Activated CD8-positive, alpha-beta memory T cell treated with anti-CD3 and anti-CD28 coated beads for 4 hours (primary cell): Measurements from ENCODE around the gene PLEKHA5.
"Not testable (repeated sequence)": the region's sequence is repeated elsewhere in the genome, so short reads cannot be mapped to it uniquely, and the experiment has no call there.

Experiments used
- DNase-seq, 2 donors: peaks; one replicate each; pipeline ENCODE4 v3.0.0-alpha.2; 2020; ENCODE audit warnings: low read depth in 2 of 2

The PLEKHA5 gene

DNA sequence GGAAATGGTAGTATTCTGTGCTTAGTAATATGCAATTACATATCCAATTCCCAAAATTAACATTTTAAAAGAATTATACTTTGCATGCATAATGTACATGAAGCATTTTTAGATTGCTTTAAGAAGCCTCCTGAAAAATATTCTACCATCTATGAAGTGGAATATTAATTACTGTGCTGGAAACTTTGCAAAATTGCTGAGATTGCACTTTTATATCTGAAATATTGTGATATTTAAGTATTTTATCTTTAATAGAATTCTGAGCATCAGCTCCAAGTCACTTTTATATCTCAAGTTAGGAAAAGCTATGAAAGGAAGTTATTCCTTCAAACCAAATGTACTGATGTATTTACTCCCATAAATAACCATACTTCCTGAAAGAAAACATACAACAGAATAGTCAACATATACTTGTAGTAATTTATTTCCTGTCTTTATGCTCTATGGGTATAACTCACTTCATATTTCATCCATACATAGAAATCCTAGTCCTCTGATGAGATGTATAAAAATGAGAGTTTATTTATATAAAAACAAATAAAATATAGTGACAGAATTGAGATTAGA is 152.7 kb downstream of the PLEKHA5 start:
- no peak for DNase-seq

DNA sequence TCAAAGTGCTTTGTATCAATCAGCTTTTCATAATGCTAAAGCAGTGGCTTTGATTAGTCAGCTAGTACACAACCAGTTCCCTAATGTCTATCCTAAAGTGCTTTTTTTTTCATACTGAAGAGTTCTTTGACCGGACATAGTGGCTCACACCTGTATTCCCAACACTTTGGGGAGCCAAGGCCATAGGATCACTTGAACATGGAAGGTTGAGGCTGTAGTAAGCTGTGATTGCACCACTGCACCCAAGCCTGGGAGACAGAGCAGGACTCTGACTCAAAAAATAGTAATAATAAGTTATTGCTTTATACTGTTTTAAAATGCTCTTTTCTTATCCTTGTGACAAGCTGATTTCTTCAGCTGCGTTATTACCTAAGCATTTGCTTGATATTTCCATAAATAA is 155.1 kb downstream of the PLEKHA5 start:
- no peak for DNase-seq

GRCh38 chr12:19285793-19286448 is 156.4 kb downstream of the PLEKHA5 start:
- DNase-seq = no peak

DNA sequence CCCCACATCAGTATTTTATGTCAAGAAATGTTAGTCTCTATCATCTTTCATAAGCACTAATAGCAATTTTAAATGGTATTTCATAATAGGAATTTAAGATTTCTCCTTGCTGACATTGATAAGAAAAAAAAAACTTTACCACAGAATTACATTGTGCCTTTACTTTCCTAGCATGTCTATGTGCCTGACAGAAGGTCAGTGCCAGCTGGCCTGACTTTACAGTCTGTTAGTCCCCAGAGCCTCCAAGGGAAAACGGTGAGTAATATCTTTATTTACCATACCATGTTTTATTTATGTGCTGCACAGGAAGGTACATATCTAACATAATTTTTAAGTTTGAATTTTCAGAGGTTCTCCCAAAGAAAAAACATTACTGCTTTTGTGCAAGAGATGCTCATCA is 157.8 kb downstream of the PLEKHA5 start:
- no peak for DNase-seq

DNA sequence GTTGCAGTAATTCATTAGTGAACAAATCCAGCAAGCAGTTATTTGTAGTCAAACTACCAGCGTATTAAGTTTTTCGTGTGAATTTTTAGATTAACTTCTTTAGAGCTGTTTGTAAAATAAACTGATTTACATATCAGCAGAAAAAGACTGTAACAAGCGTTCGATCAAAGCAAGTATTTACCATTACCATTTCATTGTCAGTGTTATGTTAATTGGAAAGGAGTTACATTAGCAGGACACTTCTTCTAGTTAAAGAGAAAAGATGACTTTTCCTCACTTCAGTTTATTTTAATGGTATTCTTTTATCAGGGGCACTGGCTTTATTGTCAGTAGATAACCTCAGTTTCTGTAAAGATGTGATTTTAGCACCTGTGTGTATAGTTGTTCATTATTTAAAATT is 158.6 kb downstream of the PLEKHA5 start:
- no peak for DNase-seq

- DNase-seq = no peak
These were observed 159.2 kb downstream of the PLEKHA5 start for GRCh38 chr12:19288603-19289244.

GRCh38 chr12:19298836-19299605 is 169.5 kb downstream of the PLEKHA5 start:
- DNase-seq = no peak

- no peak for DNase-seq
These were observed 170.2 kb downstream of the PLEKHA5 start for GRCh38 chr12:19299765-19300164.

GRCh38 chr12:19301223-19301622 is 171.7 kb downstream of the PLEKHA5 start:
- DNase-seq = no peak

DNA sequence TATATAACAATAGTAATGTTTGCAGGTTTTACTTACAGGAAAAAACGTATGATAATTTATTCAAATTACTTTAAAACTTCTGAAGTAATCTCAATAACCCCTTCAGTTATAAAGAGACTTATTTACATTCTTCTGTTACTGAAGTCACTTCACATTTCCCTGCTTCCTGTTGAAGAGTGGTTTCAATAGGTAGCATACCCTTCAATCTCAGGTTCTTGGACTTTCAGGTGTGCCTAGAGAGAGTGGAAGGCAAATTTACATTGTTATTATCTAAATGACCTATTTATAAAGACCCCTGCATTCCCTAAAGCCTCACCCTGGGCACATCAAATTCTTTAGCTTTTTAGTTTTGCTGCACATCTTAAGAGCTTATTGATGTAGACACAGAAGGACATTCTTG is 172.2 kb downstream of the PLEKHA5 start:
- no peak for DNase-seq

GRCh38 chr12:19302100-19302640 is 172.6 kb downstream of the PLEKHA5 start:
- DNase-seq = no peak

- DNase-seq = no peak
These were observed 174.0 kb downstream of the PLEKHA5 start for GRCh38 chr12:19303496-19303895.

DNA sequence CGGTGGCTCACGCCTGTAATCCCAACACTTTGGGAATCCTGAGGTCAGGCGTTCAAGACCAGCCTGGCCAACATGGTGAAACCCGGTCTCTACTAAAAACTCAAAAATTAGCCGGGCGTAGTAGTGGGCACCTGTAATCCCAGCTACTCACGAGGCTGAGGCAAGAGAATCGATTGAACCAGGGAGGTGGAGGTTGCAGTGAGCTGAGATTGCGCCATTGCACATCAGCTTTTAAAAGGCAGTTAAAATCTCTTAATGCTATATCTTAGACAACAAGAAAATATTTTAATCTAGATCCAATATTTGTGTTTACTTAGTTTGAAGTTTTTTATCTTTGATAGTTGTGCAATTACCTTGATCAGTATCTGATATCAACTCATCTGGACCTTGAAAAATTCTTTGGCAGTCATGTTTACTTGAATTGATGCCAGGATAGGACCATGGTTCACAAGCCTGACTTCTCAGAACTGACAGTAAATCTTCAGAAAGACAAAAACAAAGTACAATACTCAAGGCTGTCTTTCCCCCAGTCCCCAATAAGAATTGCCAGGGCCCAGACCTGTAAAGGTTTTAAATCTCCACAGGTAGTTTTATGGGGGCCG is 174.7 kb downstream of the PLEKHA5 start:
- DNase-seq = no peak

GRCh38 chr12:19305621-19306020 is 176.1 kb downstream of the PLEKHA5 start:
- not testable (repeated sequence) for DNase-seq

DNA sequence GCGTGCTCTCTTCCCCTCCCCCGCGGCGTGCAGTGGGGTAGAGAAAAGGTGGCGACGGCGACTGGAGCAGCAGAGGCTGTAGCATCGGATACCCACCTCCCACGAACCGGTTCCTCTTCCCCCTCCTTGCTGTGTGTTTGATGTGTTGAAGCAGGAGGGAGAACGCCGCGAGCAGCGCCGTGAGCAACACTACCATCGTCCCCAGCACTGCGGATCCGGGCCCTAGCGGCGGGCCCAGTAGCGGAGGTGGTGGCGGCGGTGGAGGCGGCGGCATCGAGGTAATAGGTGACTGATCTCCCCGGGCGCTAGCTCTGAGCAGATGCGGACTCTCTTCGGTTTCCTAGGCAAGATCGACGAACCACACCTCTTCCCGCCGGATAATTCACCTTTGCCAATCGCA is 176.8 kb downstream of the PLEKHA5 start:
- no peak for DNase-seq

DNA sequence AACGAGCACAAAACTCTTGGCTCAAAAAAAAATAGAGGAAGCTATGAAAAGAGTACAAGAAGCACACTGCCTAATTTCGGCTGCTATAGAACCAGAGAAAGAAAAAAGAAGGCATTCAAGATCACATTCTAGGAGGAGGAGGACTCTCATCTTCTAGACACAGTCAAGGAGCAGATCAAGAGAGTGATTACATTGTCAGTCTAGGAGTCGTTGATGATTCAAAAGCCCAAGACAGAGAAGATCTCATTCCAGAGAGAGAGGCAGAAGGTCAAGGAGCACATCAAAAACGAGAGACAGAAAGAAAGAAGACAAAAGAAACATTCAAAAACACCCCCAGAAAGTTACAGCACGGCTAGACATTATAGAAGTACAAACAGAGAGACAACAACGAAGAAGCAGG is 177.9 kb downstream of the PLEKHA5 start:
- DNase-seq = no peak

DNA sequence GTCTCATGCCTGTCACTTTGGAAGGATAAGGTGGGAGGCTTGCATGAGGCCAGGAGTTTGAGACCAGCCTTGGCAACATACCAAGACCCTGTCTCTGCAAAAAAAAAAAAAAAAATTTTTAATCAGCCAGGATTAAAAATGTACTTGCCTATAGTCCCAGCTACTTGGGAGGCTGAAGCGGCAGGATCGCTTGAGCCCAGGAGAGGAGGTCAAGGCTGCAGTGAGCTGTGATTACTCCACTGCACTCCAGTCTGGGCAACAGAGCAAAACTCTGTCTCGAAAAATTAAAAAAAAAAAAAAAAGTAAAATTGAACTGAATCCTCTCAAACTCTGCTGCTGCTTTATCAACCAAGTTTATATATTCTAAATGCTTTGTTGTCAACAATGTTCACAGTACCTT is 181.6 kb downstream of the PLEKHA5 start:
- no peak for DNase-seq

DNA sequence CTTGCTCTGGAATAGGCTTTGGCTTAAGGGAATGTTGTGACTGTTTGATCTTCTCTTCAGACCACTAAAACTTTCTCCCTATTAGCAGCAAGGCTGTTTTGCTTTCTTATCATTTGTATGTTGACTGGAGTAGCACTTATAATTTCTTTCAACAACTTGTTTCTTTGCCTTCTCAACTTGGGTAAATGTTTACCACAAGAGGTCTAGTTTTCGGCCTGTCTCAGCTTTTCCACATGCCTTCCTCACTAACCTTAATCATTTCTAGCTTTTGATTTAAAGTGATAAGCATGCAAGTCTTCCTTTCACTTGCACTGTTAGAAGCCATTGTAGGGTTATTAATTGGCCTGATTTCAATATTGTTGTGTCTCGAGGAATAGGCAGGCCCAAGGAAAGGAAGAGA is 183.1 kb downstream of the PLEKHA5 start:
- DNase-seq = no peak

DNA sequence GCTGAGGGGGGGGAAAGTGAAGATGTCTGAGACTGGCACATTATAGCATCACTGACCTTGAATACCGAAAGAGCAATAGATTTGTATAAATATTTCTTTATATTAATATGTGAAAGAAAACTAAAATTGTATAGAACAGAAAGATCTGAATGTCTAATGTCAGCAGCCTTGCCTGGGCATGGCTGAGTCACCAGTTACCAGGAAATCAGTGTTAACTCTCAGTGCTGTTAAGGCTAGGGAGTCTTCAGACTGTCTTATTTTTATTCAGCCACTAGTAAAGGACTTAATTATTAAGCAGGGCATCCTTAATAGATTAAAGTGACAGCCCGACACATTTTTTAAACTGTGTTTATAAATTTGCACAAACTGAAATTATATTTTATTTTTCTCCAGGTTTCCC is 186.9 kb downstream of the PLEKHA5 start:
- no peak for DNase-seq

- no peak for DNase-seq
These were observed 192.8 kb downstream of the PLEKHA5 start for GRCh38 chr12:19322376-19322775.

- no peak for DNase-seq
These were observed 194.3 kb downstream of the PLEKHA5 start for GRCh38 chr12:19323805-19324204.

DNA sequence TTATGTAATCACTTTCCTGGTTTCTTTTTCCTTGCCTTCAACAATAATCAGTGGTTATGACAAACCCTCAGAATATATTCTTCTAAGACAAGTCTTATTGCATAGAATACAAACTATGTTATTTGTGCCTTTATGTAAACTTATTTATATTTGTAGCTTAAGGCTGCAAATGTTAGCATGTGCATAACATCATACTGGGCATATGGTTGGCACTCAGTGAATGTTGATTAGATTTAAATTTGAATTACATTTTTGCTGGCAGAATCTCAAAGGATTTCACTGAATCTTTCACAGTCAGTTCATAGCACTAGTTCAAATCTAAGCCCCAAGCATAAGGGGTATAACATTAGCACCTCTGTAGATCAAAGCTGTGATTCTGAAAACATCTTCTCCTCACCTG is 196.6 kb downstream of the PLEKHA5 start:
- DNase-seq = no peak
